Measurements from ENCODE around the gene RBM14. TPM values are rescaled to one million over a fixed set of nuclear protein-coding genes. Genes with fewer than 3 reads are reported as not detected.
"Not testable (repeated sequence)": the region's sequence is repeated elsewhere in the genome, so short reads cannot be mapped to it uniquely, and the experiment has no call there.

RBM14 gene
- total RNA-seq, 3 donors from 2014 or later, result 42.6 to 55.0 (median 54.6) TPM

DNA sequence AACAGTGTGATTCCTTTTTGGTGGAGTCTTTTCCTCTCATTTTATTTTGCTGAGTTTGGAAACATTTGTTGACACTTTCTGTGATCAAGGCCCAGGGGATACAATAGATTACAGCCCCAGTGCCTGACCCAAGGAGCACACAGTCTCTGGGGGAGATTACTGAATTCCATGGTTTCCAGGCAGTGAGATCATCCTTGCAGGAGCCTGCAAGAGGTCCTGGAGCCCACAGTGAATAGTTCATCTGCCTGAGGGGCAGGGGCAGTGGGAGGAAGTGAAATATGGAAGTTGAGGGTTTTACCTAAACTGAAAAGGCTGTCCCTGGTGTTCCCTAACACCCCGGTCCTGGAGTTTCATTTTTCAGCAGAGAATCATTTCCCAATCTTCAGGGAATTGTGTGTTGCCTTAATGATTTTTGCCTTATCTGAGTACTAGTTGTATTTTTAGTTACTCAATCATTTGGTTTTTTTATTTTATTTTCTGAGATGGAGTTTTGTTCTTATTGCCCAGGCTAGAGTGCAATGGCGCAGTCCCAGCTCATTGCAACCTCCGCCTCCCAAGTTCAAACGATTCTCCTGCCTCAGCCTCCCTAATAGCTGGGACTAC lies 15.7 kb upstream of the RBM14 start:
- TF ChIP-seq POLR2AphosphoS5 (IDR thresholded peaks at IDR 0.05), result no peak
- Histone ChIP-seq H3K9me3 (no peaks in the 10 kb centered on the region), H3K27me3 (no peaks in the 10 kb centered on the region), H3K4me1 (no peaks in the 10 kb centered on the region), H3K36me3 (no peaks in the 10 kb centered on the region), H3K4me3 (no peak overlapping the region), H3K27ac (peak overlapping the region in 1 of 2 donors; percentile 10)
- DNase-seq (ENCODE audit: low spot score in 2 of 2), result no peak
- intact Hi-C loops (cut with DNase I; ENCODE audit: low total_unique reads), result no loop called here

GRCh38 chr11:66603072-66603471 lies 13.4 kb upstream of the RBM14 start:
- H3K27me3 ChIP-seq, result no peaks in the 10 kb centered on the region
- peaks cover 0 to 8% of the 10 kb centered on the region in 2 donors for H3K4me1 ChIP-seq
- no peaks in the 10 kb centered on the region for H3K36me3 ChIP-seq
- H3K9me3 ChIP-seq, result no peaks in the 10 kb centered on the region
- intact Hi-C loops (cut with DNase I; ENCODE audit: low total_unique reads), result no loop called here
- H3K27ac ChIP-seq, result peak overlapping the region; percentile 26 to 45
- DNase-seq (ENCODE audit: low spot score in 2 of 2), result no peak
- no peak overlapping the region for H3K4me3 ChIP-seq
- no peak for TF ChIP-seq POLR2A (IDR thresholded peaks at IDR 0.05)
- TF ChIP-seq, protein P1, sequence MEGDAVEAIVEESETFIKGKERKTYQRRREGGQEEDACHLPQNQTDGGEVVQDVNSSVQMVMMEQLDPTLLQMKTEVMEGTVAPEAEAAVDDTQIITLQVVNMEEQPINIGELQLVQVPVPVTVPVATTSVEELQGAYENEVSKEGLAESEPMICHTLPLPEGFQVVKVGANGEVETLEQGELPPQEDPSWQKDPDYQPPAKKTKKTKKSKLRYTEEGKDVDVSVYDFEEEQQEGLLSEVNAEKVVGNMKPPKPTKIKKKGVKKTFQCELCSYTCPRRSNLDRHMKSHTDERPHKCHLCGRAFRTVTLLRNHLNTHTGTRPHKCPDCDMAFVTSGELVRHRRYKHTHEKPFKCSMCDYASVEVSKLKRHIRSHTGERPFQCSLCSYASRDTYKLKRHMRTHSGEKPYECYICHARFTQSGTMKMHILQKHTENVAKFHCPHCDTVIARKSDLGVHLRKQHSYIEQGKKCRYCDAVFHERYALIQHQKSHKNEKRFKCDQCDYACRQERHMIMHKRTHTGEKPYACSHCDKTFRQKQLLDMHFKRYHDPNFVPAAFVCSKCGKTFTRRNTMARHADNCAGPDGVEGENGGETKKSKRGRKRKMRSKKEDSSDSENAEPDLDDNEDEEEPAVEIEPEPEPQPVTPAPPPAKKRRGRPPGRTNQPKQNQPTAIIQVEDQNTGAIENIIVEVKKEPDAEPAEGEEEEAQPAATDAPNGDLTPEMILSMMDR (IDR thresholded peaks at IDR 0.05), result no peak
- TF ChIP-seq POLR2AphosphoS5 (IDR thresholded peaks at IDR 0.05), result no peak

GRCh38 chr11:66604155-66604554 lies 12.3 kb upstream of the RBM14 start:
- Histone ChIP-seq H3K4me3 (no peak overlapping the region), H3K27me3 (no peaks in the 10 kb centered on the region), H3K27ac (no peak overlapping the region), H3K36me3 (no peaks in the 10 kb centered on the region), H3K9me3 (no peaks in the 10 kb centered on the region), H3K4me1 (peaks cover 0 to 8% of the 10 kb centered on the region in 2 donors)
- no peak for DNase-seq (ENCODE audit: low spot score in 2 of 2)
- TF ChIP-seq, protein P1 (IDR thresholded peaks at IDR 0.05), result no peak
- no peak for TF ChIP-seq POLR2A (IDR thresholded peaks at IDR 0.05)
- TF ChIP-seq POLR2AphosphoS5 (IDR thresholded peaks at IDR 0.05), result no peak
- intact Hi-C loops (cut with DNase I; ENCODE audit: low total_unique reads), result no loop called here

- H3K27ac ChIP-seq, result peak overlapping the region; percentile 74 to 81
- H3K4me3 ChIP-seq; H3K36me3 ChIP-seq; H3K27me3 ChIP-seq; intact Hi-C loops (cut with DNase I; ENCODE audit: low total_unique reads); H3K9me3 ChIP-seq; DNase-seq (ENCODE audit: low spot score in 2 of 2); H3K4me1 ChIP-seq: not testable (repeated sequence)
Observed at GRCh38 chr11:66606608-66607007, 9.8 kb upstream of the RBM14 start.

DNA sequence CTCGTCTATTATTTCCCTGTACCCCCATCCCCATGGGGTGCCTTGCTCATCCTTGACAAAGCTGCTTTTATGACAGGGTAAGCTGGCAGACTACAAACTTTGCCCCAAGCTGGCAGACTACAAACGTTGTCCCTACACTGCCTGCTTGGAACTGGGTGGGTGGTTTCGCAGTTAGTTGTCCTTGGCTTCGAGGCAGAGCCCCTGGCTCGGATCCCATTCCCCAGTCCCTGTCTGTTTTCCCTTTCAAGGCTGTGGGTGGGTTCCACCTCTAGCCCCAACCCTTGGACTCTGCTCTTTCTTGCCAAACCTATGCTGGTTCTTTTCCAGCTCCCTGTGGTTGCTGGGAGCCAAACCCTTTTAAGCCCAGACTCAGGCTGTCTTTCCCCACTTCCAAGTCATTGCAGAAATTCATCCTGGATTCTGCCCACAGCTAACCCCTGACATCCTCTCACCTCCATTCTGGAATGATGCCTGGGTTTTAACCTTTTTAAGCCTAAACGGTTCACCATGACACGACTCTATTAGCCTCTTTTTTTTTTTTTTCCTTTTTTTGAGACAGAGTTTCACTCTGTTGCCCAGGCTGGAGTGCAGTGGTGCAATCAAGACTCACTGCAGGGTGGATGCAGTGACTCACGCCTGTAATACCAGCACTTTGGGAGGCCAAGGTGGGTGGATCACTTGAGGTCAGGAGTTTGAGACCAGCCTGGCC lies 9.2 kb upstream of the RBM14 start:
- Histone ChIP-seq H3K4me1 (peaks cover 0 to 8% of the 10 kb centered on the region in 2 donors), H3K27me3 (no peaks in the 10 kb centered on the region), H3K4me3 (no peak overlapping the region), H3K36me3 (no peaks in the 10 kb centered on the region), H3K9me3 (no peaks in the 10 kb centered on the region), H3K27ac (peak overlapping the region; percentile 74 to 81)
- TF ChIP-seq, protein P1 (IDR thresholded peaks at IDR 0.05), result no peak
- TF ChIP-seq POLR2A (IDR thresholded peaks at IDR 0.05) (no peak), POLR2AphosphoS5 (IDR thresholded peaks at IDR 0.05) (peak; percentile 7 to 51 (median 17))
- DNase-seq (ENCODE audit: low spot score in 2 of 2), result peak; percentile 70 to 92
- intact Hi-C loops (cut with DNase I; ENCODE audit: low total_unique reads), result no loop called here

Measured in breast epithelium (tissue), 4 donors.